HL-60 (cell line): ENCODE results near the gene SORCS2.

Experiments
- CTCF ChIP-seq: IDR thresholded peaks from one replicate; pipeline ENCODE4 v1.5.1; 2011; ENCODE audit warnings: low read length, control low read depth, inconsistent platforms; ENCODE audit not compliant: insufficient read depth
- POLR2AphosphoS5 ChIP-seq: IDR thresholded peaks from 2 replicates; pipeline ENCODE4 v1.6.1; 2012; ENCODE audit warnings: low read depth
- SPI1 ChIP-seq: IDR thresholded peaks from 2 replicates; pipeline ENCODE4 v1.6.1; 2012; ENCODE audit warnings: low read depth, mild to moderate bottlenecking, borderline replicate concordance

- TF ChIP-seq CTCF (no peak), SPI1 (no peak), POLR2AphosphoS5 (no peak)
Observed at GRCh38 chr4:7435471-7436061, 243.2 kb downstream of the SORCS2 start.
